GM18499 (cell line): ENCODE measurements around the gene OR10J1.
"Not testable (repeated sequence)": the region's sequence is repeated elsewhere in the genome, so short reads cannot be mapped to it uniquely, and the experiment has no call there.

Source experiments
- ATAC-seq: cut with Tn5 transposase; IDR thresholded peaks from one replicate; pipeline ENCODE4 v1.9.1; 2021; ENCODE audit warnings: moderate number of reproducible peaks; ENCODE audit not compliant: insufficient read depth, unreplicated experiment

Gene OR10J1

GRCh38 chr1:159439422-159439821, at the start of gene OR10J1:
Gene OR10J1 (plus strand): TSS chr1:159439722. CDS start chr1:159439792, 70 bp downstream.
- no peak for ATAC-seq

- no peak for ATAC-seq
Measured at GRCh38 chr1:159406821-159407220, 32.7 kb upstream of the OR10J1 start.

GRCh38 chr1:159408862-159409400, 30.6 kb upstream of the OR10J1 start:
- no peak for ATAC-seq

- ATAC-seq: no peak
Measured at GRCh38 chr1:159421821-159422220, 17.7 kb upstream of the OR10J1 start.

- no peak for ATAC-seq
Measured at GRCh38 chr1:159428536-159428935, 11.0 kb upstream of the OR10J1 start.

GRCh38 chr1:159429074-159429861, 10.3 kb upstream of the OR10J1 start:
- ATAC-seq: no peak

GRCh38 chr1:159430985-159431384, 8.5 kb upstream of the OR10J1 start:
- ATAC-seq: no peak

- no peak for ATAC-seq
Measured at GRCh38 chr1:159431904-159432303, 7.6 kb upstream of the OR10J1 start, which contains the start of gene OR10J4. Gene OR10J4 (plus strand): TSS chr1:159432204.

- ATAC-seq: no peak
Measured at GRCh38 chr1:159436469-159436868, 3.1 kb upstream of the OR10J1 start.

GRCh38 chr1:159441360-159441759, 1.8 kb downstream of the OR10J1 start:
- ATAC-seq: no peak

- no peak for ATAC-seq
Measured at GRCh38 chr1:159442428-159442827, 2.9 kb downstream of the OR10J1 start.

- no peak for ATAC-seq
Measured at GRCh38 chr1:159443066-159443750, 3.7 kb downstream of the OR10J1 start.

- no peak for ATAC-seq
Measured at GRCh38 chr1:159444511-159444910, 5.0 kb downstream of the OR10J1 start.

GRCh38 chr1:159448181-159448580, 8.7 kb downstream of the OR10J1 start:
- no peak for ATAC-seq

- ATAC-seq: not testable (repeated sequence)
Measured at GRCh38 chr1:159449605-159450004, 10.1 kb downstream of the OR10J1 start.

- no peak for ATAC-seq
Measured at GRCh38 chr1:159459551-159459950, 20.0 kb downstream of the OR10J1 start.

GRCh38 chr1:159465191-159465603, 25.7 kb downstream of the OR10J1 start:
- no peak for ATAC-seq

GRCh38 chr1:159468321-159468720, 28.8 kb downstream of the OR10J1 start:
- ATAC-seq: no peak

GRCh38 chr1:159469921-159470533, 30.5 kb downstream of the OR10J1 start:
- ATAC-seq: no peak

- no peak for ATAC-seq
Measured at GRCh38 chr1:159473335-159473734, 33.8 kb downstream of the OR10J1 start.

GRCh38 chr1:159474926-159475325, 35.4 kb downstream of the OR10J1 start:
- no peak for ATAC-seq
